GM21447 (cell line): ENCODE data around the gene TMEM235.
"Not testable (repeated sequence)": the region's sequence is repeated elsewhere in the genome, so short reads cannot be mapped to it uniquely, and the experiment has no call there.

Source experiments
- ATAC-seq: cut with Tn5 transposase; IDR thresholded peaks from one replicate; pipeline ENCODE4 v1.9.1; 2021; ENCODE audit not compliant: unreplicated experiment

Gene TMEM235

DNA sequence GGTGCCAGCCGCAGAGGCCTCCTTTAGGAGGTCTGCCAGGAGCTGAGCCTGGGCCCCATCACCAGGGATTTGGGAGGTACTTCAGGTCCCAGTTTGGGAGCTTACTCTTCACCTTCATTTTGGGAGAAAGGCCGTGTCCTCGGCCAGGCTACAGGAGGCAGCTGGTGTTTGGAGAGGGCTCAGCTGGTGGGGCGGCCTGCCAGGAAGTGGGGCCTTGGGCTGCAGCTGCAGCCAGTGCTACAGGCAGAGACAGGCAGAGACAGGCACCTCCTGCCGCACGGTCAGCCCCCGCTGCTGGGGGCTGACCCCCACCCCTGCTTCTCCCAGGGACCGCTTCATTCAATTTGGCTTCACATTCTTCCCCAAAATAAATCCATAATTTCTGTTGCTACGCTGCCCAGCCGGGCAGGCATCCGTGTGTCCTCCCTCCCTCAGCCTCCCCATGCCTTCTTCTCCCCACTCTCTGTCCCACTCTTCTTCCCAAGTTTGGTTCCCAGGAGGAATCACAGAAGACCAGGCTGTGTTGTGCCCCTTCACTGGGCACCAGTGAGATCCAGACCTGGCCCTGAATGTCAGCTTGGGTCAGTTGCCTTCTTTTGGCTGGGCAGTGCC, 6.1 kb downstream of the TMEM235 start:
- no peak for ATAC-seq

DNA sequence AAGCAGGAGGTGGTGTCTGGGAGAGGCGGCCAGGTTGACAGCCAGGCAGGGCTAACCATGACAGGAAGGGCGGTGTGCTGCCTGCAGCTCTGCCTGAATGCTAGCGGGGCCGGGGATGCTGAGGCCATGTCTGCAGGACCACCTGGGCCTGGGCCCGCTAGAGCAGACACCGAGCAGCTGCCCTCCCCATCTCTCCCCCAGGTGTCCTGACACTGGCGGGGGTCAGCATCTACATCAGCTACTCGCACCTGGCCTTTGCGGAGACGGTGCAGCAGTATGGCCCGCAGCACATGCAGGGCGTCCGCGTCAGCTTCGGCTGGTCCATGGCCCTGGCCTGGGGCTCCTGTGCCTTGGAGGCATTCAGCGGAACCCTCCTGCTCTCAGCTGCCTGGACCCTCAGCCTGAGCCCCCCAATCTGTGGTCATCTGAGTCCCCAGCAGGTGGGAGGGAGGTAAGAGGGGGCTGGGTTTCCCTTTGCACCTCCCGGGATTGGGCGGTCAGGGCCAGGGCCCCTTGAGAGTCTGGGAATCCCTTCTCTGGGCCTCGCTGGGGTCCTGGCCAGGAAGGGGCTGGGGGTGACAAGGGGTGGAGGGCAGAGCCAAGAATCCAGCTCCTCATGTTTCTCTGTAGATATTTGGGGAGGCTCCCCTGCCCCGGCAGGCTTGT, 7.5 kb downstream of the TMEM235 start:
- no peak for ATAC-seq

DNA sequence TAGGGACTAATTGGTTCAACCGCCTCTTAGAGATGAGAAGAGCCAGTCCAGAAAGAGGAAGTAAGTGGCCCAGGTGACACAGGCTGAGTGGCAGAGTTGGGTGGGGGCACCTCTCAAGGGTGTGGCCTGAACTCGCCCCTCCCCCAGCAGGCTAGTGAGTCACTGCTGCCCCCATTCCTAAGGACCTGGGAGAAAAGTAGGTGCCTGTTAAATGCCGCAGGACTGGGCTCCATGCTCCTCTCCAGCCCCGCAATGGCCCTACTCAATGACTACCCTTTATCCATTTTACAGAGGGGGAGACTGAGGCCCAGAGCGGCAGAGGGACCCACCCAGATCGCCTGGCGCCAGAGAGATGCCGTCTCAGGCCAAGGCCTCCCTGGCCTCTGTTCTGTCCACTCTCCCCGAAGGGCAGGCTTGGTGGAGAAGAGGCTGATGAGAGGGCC, 8.1 kb downstream of the TMEM235 start:
- no peak for ATAC-seq

DNA sequence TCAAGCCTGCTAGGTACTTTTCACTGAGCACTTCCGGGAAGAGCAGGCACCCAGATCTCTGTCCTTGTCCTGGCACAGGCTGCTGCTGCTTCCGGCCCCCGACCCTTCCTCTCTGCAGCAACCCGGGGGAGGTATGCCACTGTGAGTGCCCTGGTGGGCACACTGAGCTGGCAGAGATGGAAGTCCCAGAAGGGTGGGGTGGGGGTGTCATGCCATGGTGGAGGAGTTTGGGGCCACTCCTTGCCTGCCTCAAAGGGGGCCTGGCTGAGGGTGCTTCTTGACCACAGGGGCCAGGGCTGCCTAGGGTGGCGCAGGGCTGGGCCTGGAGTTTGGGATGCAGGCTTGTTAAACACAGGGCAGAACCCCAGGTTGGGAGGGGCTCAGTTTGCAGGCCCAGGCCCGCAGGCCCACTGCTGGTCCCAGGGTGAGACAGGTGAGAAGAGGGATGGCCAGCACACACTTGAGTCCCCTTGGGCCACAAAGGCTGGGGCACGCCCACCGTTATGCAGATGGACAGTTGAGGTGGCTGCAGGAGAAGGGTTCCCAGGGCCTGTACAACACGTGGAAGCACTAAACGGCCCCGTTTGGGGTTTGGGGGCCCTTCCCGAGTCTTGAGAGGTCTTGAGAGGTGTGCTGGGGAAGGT, 8.7 kb downstream of the TMEM235 start:
- no peak for ATAC-seq

DNA sequence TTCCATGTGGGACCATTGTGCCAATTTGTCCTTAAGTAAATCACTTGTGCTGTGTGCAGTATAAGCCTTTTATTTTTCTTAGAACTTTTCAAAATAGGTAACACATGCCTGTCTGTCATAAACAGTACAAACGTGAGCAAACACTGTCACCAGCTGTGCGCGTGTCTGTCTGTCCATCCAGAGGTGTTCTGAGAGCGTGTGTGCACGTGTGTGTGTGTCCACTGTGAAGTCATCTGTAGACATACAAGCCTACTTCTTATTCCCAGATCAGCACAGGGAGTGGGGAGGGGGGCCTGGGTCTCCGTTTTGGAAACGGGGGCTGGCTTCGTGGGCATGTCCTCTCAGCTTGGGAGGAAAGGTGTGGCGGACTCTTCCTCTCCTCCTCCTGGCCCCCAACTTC, 9.4 kb downstream of the TMEM235 start:
- no peak for ATAC-seq

DNA sequence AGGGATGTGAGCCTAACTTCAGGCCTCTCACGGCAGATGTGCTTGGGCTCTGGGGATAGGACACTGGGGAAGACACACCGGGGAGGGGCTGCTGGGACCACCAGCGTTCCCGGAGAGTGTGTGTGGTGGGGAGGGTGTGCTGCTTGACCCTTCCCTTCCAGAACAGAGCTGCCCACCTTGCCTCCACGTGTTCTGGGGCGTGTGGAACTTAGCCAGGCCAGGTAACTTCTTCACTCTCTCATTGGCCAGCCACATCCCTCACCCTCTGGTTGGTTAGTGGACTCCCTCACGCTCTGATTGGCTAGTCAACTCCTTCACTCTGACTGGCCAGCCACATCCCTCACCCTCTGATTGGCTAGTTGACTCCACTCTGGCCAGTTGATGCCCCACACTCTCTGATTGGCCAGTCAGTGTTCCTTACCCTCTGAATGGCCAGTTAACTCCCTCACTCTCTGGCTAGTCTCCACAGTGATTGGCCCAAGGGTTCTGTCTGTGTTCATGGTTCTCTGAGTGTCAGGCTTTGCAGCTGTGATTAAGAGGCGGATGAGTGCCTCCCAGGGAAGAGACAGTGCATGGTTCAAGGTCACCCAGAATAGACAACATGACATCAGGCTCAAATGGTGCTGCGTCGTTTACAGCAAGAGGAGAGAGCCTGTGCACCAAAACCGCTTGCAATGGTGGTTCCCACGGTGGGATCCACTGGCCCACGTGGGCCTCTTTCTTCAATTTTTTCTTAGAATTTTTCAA, 10.0 kb downstream of the TMEM235 start:
- no peak for ATAC-seq

DNA sequence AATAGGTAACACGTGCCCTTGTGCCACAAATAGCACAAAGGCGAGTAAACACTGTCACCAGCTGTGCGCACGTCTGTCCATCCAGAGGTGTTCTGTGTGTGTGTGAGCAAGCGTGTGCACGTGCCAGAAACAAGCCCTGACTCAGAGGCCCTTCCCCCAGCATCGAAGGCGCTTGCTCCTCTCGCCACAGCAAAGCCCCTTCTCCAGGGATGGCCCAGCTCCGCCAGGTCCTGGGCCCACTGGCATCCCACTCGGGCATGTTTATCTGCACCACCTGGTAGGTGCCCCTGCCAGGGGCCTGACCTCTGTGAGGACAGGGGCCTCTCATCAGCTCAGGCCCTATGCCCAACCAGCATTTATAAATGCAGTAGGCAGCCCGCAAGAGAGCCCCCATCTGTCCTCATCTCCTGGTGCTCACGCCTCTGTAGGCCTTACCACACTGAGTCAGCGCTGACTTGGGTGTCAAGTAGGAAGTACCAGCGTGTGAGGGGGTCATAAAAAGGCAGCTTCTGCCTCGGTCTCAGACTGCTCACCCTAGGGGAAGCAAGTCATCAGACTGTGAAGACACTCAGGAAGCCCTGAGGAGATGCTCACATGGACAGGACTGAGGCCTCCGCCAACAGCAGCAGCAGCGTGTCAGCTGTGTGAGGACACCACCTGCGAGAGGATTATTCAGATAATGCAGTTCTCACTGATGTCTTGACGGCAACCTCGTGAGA, 10.8 kb downstream of the TMEM235 start:
- no peak for ATAC-seq

DNA sequence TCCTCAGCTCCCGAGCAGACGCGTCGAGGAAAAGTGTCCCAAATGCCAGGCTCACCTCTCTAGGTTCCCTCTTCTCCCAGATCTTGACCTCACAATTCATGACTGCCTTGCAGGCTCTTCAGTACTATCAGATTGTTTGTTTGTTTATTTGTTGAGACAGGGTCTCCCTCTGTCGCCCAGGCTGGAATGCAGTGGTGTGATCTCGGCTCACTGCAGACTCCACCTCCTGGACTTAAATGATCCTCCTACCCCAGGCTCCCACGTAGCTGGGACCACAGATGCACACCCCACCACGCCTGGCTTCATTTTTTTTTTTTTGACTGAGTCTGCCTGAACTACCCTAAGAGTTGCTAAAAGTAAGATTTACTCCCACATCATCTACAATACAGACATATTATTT, 15.9 kb downstream of the TMEM235 start:
- no peak for ATAC-seq

DNA sequence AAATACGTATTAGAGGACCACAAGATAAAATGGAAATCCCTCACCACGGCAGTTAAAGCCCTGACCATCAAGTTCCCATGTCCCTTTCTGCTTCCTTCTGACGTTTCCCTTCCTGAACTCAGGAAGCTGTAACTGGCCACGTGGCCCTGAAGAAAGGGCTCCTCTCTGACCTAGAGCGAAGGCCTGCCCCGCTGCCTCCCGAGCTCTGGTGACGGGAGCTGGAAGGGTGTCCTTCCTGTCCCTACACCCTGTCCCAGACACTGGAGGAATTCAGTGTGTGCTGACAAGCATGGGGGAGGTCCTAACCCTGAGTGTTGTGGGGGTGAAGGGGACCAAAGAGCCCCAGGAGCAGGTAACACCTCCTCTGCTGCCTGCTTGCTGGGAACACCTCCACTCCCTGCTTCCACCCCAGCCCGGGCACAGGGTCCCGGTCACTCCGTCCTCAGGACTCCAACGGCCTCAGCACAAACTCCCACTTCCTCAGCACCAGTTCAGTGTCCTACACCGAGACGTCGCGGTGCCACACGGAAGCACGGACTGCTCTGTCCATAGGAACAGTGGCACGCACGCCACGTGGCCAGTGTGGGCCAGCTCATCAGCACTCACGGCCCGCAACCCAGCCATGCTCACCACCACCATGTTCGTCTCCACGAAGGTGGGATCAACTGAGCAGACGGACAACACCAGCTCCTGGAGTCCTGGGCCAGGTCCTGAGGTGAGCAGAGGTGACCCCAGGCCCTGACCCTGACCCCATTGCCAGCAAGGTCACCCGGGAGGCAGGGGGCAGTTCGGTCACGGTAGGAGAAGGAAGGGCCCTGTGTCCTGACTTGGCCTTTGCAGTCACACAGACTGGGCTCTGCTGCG, 16.9 kb downstream of the TMEM235 start:
- ATAC-seq, result no peak

DNA sequence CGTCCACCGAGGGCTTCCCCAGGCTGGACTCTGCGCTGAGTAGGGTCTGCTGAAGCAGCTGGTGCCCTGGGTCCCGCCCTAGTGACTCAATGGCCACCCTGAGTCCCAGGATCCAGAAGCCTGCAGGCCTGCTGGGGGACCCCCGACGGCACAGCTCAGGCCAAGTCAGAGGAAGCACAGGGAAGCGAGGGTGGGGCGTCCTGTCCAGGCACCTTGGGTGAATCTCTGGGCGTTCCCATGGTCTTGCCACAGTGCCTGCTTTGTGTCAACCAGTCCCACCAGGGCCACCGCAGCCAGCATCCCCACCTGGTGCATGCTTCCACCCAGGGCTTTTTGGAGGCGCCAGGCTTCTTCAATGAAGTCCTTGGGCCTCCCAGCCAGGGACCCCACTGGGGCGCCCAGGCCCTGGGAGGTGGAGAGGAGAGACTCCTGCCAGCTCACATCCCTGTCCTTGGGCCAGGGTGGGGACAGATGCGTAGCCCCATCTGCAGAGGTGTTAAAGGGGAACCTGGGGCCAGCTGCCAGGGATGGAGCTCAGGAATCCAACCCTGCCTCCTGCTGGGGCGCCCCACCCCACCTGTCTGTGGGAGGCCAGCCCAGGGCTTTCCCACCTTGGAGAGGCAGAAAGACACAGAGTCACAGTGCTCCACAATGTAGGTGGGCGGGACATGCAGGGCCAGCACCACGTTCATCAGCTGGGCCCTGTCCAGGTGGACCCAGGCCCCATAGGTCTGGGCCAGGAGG, 17.8 kb downstream of the TMEM235 start:
- ATAC-seq, result no peak

DNA sequence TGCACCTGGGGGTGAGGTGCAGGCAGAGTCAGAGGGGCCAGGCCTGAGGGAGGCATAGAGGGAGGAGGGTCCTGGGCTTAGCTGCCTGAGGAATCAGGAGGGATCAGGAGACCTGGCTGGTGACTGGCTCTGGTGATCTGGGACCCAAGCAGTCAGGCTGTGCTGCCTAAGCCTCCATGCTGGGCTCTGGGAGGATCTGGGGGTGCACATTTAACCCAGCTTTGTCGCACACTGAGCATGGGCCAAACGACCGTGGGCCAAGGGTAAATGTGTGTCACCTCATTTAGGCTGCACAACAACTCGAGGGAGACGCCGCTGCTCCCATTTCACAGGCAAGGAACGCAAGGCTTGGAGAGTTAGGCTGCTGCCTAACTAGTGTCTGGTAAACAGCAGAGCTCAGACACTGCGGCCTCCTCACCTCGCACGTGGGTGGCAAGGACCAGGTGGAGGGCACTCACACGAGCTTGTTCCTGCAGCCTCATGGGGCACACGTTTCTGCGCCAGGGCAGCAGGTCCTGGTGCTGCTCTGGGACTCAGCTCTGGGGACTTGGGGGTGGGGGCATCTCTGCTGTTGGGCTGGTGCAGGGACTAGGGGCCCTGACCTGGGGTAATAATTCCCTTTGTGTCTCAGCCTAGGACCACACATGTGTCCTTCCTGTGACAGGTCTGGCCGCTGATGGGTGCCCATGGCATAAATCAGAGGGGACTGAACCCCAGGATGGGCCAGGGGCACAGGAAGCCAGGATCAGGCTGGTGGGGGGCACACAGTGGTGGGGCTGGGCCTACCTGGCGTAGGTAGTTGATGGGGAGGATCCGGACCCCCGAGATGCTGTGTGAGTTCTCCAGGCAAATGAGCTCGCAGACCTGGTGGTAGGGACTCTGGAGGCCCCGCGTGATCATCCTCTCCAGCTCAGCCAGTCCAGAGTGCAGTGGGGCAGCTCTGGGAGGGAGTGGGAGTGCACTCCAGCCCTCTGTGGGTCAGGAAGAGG, 18.7 kb downstream of the TMEM235 start:
- ATAC-seq, result no peak

DNA sequence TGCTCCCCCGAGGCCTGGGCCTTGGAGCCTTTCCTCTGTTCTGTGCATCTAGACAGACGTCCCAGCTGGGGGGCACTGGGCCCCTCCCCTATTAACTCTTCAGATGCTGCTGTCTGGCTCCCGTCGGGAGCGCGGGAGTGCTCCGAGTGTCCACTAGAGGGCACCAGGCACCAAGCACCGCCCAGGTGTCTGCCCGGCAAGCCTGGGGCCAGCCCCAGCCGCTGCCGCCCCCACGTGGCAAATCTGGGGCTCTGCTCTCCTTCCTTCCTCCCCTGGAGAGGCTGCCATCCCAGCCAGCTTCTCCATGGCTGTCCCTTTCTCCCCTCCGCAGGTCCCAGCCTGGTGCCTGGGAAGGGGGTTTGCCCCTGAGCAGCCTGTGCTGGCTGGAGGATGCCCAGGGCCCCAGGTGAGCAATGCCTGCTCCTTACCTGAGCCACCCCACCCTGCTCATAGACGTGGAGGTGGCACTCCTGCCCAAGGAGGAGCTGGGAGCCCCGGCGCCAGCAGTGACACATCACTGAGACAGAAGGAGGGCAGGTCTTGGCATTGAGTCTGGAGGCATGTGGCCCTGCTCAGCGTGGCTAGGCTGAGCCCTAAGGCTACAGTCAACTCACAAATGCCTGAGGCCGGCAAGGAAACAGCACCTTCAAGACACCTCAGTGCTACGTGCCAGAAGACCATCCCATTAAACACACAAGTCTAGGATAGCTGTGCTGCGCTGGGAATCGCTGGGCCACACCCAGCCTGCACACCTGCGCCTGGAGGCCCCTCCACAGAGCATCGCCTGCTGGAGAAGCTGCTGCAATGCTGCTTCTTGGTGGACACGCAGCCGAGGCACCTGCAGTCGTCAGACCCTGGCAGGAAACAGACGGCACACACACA, 19.7 kb downstream of the TMEM235 start:
- ATAC-seq, result peak; percentile 42

DNA sequence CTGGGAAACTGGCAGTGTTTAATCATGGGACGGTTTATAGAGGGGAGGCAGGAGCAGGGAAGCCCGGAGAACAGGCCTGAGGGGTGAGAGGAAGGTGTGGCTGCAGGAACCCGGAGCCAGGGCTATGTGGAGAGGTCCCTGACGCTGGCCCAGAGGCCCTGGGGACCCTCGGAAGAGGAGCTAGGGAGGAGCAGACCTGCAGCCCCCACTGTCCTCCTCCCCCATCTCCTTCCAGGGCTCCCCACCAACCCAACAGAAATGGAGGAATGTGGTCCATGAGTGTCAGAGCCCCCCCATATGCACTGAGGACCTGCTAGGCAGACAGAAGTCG, 20.3 kb downstream of the TMEM235 start:
- no peak for ATAC-seq

DNA sequence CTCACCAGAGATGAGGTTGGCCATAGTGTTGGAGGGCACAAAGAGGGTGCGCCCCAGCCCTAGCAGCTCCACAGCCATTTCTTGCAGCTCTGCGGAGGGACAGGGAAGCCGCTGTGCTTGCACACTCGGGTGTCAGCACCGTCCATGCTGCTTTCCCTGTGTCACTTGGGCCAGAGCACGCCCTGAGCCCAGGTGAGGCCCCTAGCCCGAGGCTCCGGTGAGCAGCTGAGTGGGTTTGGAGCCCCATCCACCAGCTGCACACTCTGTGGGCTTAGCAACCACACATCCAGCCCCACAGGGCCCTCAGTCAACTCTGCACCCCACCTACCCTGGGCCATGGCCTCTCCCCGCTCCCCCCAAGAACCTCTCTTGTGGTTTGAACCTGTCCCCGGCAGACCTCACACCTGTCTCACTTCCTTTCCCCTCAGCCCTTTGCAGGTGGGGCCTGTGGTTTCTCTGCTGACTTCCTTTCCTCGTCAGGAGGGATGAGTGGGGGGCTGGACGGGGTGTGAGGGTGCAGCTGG, 20.7 kb downstream of the TMEM235 start:
- no peak for ATAC-seq

DNA sequence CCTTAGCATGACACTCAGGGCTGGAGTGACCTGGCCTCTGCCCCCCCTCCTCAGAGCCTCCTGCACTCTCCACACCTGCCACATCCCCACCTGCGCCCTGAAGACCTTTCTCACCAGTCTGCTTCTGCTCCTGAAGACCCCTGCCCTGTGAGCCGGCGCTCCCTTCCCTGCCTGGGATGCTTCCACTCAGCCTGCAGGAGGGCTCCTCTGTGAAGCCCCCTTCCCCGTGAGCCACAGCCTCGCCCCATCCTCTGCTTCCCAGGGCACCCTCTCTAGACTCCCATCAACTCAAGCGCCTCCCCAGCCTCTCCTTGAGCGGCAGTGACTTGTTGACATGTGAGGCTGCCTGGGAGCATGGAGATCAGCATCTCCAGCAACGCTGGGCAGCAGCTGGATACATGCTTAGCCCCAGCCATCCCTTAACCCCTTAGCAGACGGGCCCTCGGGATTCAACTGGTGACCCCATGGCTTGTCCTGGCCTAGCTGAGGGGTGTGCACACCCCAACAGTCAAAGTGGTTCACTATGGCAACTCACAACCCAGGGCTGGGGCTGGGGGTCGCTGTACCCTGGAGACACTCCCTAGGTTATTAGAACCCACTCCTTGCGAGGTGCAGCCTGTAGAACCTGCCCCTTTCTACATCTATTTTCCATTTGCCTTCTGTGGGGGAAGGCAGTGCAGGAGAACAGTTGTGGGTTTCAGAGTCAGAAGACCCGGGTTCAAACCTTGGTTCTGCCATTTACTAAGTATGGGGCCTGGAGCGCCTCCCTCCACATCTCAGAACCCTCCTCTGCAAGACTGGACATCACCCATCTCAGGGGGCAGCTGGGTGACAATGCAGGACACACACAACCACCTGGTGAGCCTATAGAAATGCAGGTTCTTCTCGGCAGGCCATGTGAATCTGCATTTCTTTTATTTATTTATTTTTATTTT, 21.5 kb downstream of the TMEM235 start:
- no peak for ATAC-seq

DNA sequence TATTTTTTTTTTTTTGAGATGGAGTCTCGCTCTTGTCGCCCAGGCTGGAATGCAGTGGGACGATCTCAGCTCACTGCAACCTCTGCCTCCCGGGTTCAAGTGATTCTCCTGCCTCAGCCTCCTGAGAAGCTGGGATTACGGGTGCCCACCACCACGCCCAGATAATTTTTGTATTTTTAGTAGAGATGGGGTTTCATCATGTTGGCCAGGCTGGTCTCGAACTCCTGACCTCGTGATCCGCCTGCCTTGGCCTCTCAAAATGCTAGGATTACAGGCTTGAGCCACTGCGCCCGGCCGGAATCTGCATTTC, 22.2 kb downstream of the TMEM235 start:
- ATAC-seq, result not testable (repeated sequence)
